Mesendoderm (in vitro differentiated cells): ENCODE data around the gene ZNF497.

Source experiments
- DNase-seq: peaks from one replicate; pipeline ENCODE4 v3.0.0; 2013
- H2AK5ac ChIP-seq: 2 replicates; pipeline ENCODE4 v1.6.1; 2013; ENCODE audit warnings: low read length, inconsistent platforms
- H2BK120ac ChIP-seq: 2 replicates; pipeline ENCODE4 v1.6.1; 2013; ENCODE audit warnings: low read depth, mild to moderate bottlenecking, low read length, moderate library complexity, mixed read lengths
- H2BK15ac ChIP-seq: replicated peaks from 2 replicates; pipeline ENCODE4 v1.6.1; 2013; ENCODE audit warnings: low read depth, mild to moderate bottlenecking, moderate library complexity
- H2BK5ac ChIP-seq: 2 replicates; pipeline ENCODE4 v1.6.1; 2013; ENCODE audit warnings: low read length, inconsistent platforms
- H3K18ac ChIP-seq: 2 replicates; pipeline ENCODE4 v1.6.1; 2013; ENCODE audit warnings: mild to moderate bottlenecking, low read length, mixed read lengths
- H3K23ac ChIP-seq: one replicate; pipeline ENCODE4 v1.6.1; 2013; ENCODE audit warnings: low read length
- H3K27ac ChIP-seq: 2 replicates; pipeline ENCODE4 v1.5.1; 2013; ENCODE audit warnings: low read depth, mild to moderate bottlenecking, inconsistent platforms, low read length, moderate library complexity
- H3K27me3 ChIP-seq: 2 replicates; pipeline ENCODE4 v1.6.1; 2013; ENCODE audit warnings: low read length, control low read depth, mild to moderate bottlenecking, inconsistent platforms; ENCODE audit not compliant: insufficient read depth, poor library complexity
- H3K36me3 ChIP-seq: 2 replicates; pipeline ENCODE4 v1.6.1; 2013; ENCODE audit warnings: low read length, inconsistent platforms; ENCODE audit not compliant: control insufficient read depth, insufficient read depth
- H3K4ac ChIP-seq: one replicate; pipeline ENCODE4 v1.6.1; 2013; ENCODE audit warnings: low read depth, mild to moderate bottlenecking, low read length, moderate library complexity
- H3K4me1 ChIP-seq: 2 replicates; pipeline ENCODE4 v1.6.1; 2013; ENCODE audit warnings: low read depth, low read length, inconsistent platforms; ENCODE audit not compliant: control insufficient read depth
- H3K4me2 ChIP-seq: 2 replicates; pipeline ENCODE4 v1.6.1; 2013; ENCODE audit warnings: low read length
- H3K4me3 ChIP-seq: 2 replicates; pipeline ENCODE4 v1.5.1; 2013; ENCODE audit warnings: mild to moderate bottlenecking, low read length
- H3K56ac ChIP-seq: one replicate; pipeline ENCODE4 v1.6.1; 2013; ENCODE audit warnings: low read length
- H3K79me1 ChIP-seq: 2 replicates; pipeline ENCODE4 v1.6.1; 2013; ENCODE audit warnings: low read length, inconsistent platforms
- H3K79me2 ChIP-seq: 2 replicates; pipeline ENCODE4 v1.6.1; 2013; ENCODE audit warnings: mild to moderate bottlenecking, low read length; ENCODE audit not compliant: control insufficient read depth, insufficient read depth
- H3K9ac ChIP-seq: 2 replicates; pipeline ENCODE4 v1.6.1; 2013; ENCODE audit warnings: low read length, inconsistent platforms
- H4K5ac ChIP-seq: one replicate; pipeline ENCODE4 v1.6.1; 2013; ENCODE audit warnings: low read length
- H4K8ac ChIP-seq: one replicate; pipeline ENCODE4 v1.6.1; 2013; ENCODE audit warnings: low read depth, mild to moderate bottlenecking, control low read depth, low read length, moderate library complexity
- WGBS: extraction: QIAGEN DNeasy Blood & Tissue Kit; methylation state at CpG from one replicate; pipeline ENCODE4 v1.1.7; 2013; ENCODE audit warnings: low lambda C conversion rate, missing lambda C conversion rate; ENCODE audit not compliant: insufficient coverage; ENCODE audit errors: extremely low coverage; 5-methylcytosine and 5-hydroxymethylcytosine counted together

ZNF497 gene

GRCh38 chr19:58336820-58337219 lies 25.7 kb downstream of the ZNF497 start:
- Histone ChIP-seq H2BK15ac (no peak overlapping the region), H3K4ac (no peak overlapping the region), H3K4me3 (no peak overlapping the region), H4K5ac (no peak overlapping the region), H3K27ac (no peak overlapping the region), H3K56ac (no peak overlapping the region), H3K4me2 (no peak overlapping the region), H3K9ac (no peak overlapping the region), H3K18ac (no peak overlapping the region), H2AK5ac (no peak overlapping the region), H3K36me3 (no peaks in the 10 kb centered on the region), H3K79me2 (no peaks in the 10 kb centered on the region), H4K8ac (no peak overlapping the region), H2BK120ac (no peak overlapping the region), H3K23ac (no peak overlapping the region), H3K4me1 (no peaks in the 10 kb centered on the region), H3K27me3 (no peaks in the 10 kb centered on the region), H2BK5ac (no peak overlapping the region), H3K79me1 (no peaks in the 10 kb centered on the region)
- WGBS: no CpG with 5 or more reads among the region's 4 CpGs
- DNase-seq: no peak

- no CpG with 5 or more reads among the region's 1 CpG for WGBS
- no peaks in the 10 kb centered on the region for H3K4me1 ChIP-seq
- no peaks in the 10 kb centered on the region for H3K36me3 ChIP-seq
These were observed 26.3 kb downstream of the ZNF497 start for GRCh38 chr19:58336216-58336615.

GRCh38 chr19:58335630-58336029 lies 26.9 kb downstream of the ZNF497 start:
- H4K8ac ChIP-seq: no peak overlapping the region
- no peaks in the 10 kb centered on the region for H3K4me1 ChIP-seq
- no peak overlapping the region for H2BK120ac ChIP-seq
- no peak overlapping the region for H3K27ac ChIP-seq
- no peaks in the 10 kb centered on the region for H3K36me3 ChIP-seq
- H3K18ac ChIP-seq: no peak overlapping the region
- no peak overlapping the region for H3K4me3 ChIP-seq
- H3K4ac ChIP-seq: no peak overlapping the region
- no CpG with 5 or more reads among the region's 3 CpGs for WGBS
- H3K56ac ChIP-seq: no peak overlapping the region
- H2AK5ac ChIP-seq: no peak overlapping the region
- H3K23ac ChIP-seq: no peak overlapping the region
- no peaks in the 10 kb centered on the region for H3K79me1 ChIP-seq
- no peak for DNase-seq
- no peak overlapping the region for H2BK5ac ChIP-seq
- H3K4me2 ChIP-seq: no peak overlapping the region
- H2BK15ac ChIP-seq: no peak overlapping the region
- H3K27me3 ChIP-seq: no peaks in the 10 kb centered on the region
- H3K9ac ChIP-seq: no peak overlapping the region
- no peaks in the 10 kb centered on the region for H3K79me2 ChIP-seq
- no peak overlapping the region for H4K5ac ChIP-seq

More at GRCh38 chr19:58336216-58336615, 26.3 kb downstream of the ZNF497 start:
- Histone ChIP-seq H3K79me1 (no peaks in the 10 kb centered on the region), H2AK5ac (no peak overlapping the region), H3K23ac (no peak overlapping the region), H3K18ac (no peak overlapping the region), H4K8ac (no peak overlapping the region), H2BK5ac (no peak overlapping the region), H3K27me3 (no peaks in the 10 kb centered on the region), H3K27ac (no peak overlapping the region), H2BK120ac (no peak overlapping the region), H3K79me2 (no peaks in the 10 kb centered on the region), H3K4me2 (no peak overlapping the region), H3K9ac (no peak overlapping the region), H2BK15ac (no peak overlapping the region), H3K56ac (no peak overlapping the region), H3K4me3 (no peak overlapping the region), H4K5ac (no peak overlapping the region), H3K4ac (no peak overlapping the region)
- DNase-seq: no peak

GRCh38 chr19:58334691-58335249 lies 27.8 kb downstream of the ZNF497 start:
- Histone ChIP-seq H2BK5ac (no peak overlapping the region), H3K79me2 (no peaks in the 10 kb centered on the region), H4K8ac (no peak overlapping the region), H2AK5ac (no peak overlapping the region), H2BK120ac (no peak overlapping the region), H3K4me3 (no peak overlapping the region), H3K27ac (no peak overlapping the region), H3K4me1 (no peaks in the 10 kb centered on the region), H3K4me2 (no peak overlapping the region), H4K5ac (no peak overlapping the region), H3K4ac (no peak overlapping the region), H3K56ac (no peak overlapping the region), H3K79me1 (no peaks in the 10 kb centered on the region), H3K9ac (no peak overlapping the region), H3K36me3 (no peaks in the 10 kb centered on the region), H2BK15ac (no peak overlapping the region), H3K27me3 (no peaks in the 10 kb centered on the region), H3K18ac (no peak overlapping the region), H3K23ac (no peak overlapping the region)
- DNase-seq: no peak
- WGBS: no CpG with 5 or more reads among the region's 19 CpGs

GRCh38 chr19:58332697-58333096 lies 29.9 kb downstream of the ZNF497 start:
- no CpG with 5 or more reads among the region's 1 CpG for WGBS
- no peak overlapping the region for H2BK120ac ChIP-seq
- H3K79me2 ChIP-seq: no peaks in the 10 kb centered on the region
- H4K5ac ChIP-seq: no peak overlapping the region
- no peak overlapping the region for H3K18ac ChIP-seq
- no peaks in the 10 kb centered on the region for H3K27me3 ChIP-seq
- no peak overlapping the region for H3K23ac ChIP-seq
- no peak overlapping the region for H2BK5ac ChIP-seq
- no peak overlapping the region for H4K8ac ChIP-seq
- DNase-seq: no peak
- no peaks in the 10 kb centered on the region for H3K36me3 ChIP-seq
- H3K9ac ChIP-seq: no peak overlapping the region
- no peaks in the 10 kb centered on the region for H3K4me1 ChIP-seq
- H2AK5ac ChIP-seq: no peak overlapping the region
- H2BK15ac ChIP-seq: no peak overlapping the region
- no peak overlapping the region for H3K56ac ChIP-seq
- H3K4ac ChIP-seq: no peak overlapping the region
- no peak overlapping the region for H3K4me3 ChIP-seq
- no peak overlapping the region for H3K27ac ChIP-seq
- peaks cover 2% of the 10 kb centered on the region for H3K79me1 ChIP-seq
- H3K4me2 ChIP-seq: no peak overlapping the region

- H2BK15ac ChIP-seq: no peak overlapping the region
- no peak overlapping the region for H3K9ac ChIP-seq
- H3K4me2 ChIP-seq: no peak overlapping the region
- H4K5ac ChIP-seq: no peak overlapping the region
- DNase-seq: peak; percentile 50
- no peak overlapping the region for H3K23ac ChIP-seq
- no peaks in the 10 kb centered on the region for H3K27me3 ChIP-seq
- H2AK5ac ChIP-seq: no peak overlapping the region
- no peak overlapping the region for H3K27ac ChIP-seq
- H3K18ac ChIP-seq: no peak overlapping the region
- H2BK120ac ChIP-seq: no peak overlapping the region
- H3K56ac ChIP-seq: no peak overlapping the region
- peaks cover 5% of the 10 kb centered on the region for H3K79me2 ChIP-seq
- no CpG with 5 or more reads among the region's 4 CpGs for WGBS
- no peaks in the 10 kb centered on the region for H3K4me1 ChIP-seq
- H3K4me3 ChIP-seq: no peak overlapping the region
- H3K79me1 ChIP-seq: peaks cover 11% of the 10 kb centered on the region
- no peaks in the 10 kb centered on the region for H3K36me3 ChIP-seq
- no peak overlapping the region for H4K8ac ChIP-seq
- H3K4ac ChIP-seq: no peak overlapping the region
- H2BK5ac ChIP-seq: no peak overlapping the region
These were observed 32.1 kb downstream of the ZNF497 start for GRCh38 chr19:58330458-58330857.
